GM18498 (cell line): ENCODE results near the gene SLC16A7.
"Not testable (repeated sequence)": the region's sequence is repeated elsewhere in the genome, so short reads cannot be mapped to it uniquely, and the experiment has no call there.

Source experiments
- ATAC-seq: cut with Tn5 transposase; IDR thresholded peaks from one replicate; pipeline ENCODE4 v1.9.1; 2021; ENCODE audit warnings: mild to moderate bottlenecking, moderate library complexity; ENCODE audit not compliant: unreplicated experiment

Gene SLC16A7

DNA sequence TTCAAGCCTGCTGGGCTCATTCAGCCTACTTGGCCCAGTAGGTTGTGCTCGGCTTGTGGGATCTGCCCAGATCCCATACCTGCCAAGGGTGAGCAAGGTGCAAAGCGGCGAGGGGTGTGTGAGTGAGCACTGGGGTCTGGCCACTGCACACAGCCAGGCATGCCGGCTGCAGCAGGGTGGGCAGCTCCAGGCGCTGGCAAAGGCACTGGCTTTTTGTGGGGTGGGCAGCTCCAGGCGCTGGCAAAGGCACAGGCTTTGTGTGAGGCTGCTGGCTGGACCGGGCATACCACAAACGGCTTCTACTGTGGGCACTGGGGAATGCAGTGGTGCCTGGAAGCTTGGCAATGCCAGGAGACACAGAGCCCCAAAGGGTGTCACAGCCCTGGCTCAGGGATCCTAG, 137.4 kb downstream of the SLC16A7 start:
- ATAC-seq: no peak

DNA sequence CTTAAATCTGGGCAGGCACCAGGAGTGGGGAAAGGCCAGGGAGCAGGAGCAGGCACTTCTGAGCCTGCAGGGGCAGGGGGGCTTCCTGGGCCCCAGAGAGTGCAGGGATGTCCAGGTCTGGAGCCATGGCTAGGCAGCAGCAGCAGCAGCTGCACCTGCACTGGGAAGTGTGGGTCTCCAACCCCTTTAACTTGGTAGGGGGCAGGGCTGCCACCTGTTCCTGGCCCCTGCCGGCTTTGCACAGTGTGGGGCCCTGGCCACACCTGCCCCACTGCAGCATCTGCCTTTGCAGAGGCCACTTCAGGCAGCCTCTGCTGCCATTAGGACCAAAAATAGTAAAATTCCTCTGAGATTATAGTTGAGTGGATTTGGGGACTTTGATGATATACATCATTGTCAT, 138.5 kb downstream of the SLC16A7 start:
- ATAC-seq: no peak

DNA sequence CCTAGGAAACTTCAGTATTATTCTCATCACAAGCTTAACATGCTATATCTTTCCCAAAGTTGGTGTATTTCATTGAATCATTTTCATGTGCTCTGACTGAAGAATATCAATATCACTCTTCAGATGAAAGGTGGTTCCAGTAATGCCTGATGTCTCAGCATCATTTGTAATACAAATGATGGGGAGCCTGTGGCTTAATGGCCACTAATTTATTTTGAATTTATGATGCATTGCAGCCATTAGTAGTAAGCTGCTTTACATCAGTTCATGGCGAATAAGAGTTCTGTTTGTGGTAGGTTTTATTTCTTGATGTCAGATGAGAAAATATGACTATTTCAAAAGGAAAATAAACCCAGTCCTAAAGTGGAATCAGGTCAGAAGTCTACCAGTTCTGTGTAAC, 139.4 kb downstream of the SLC16A7 start:
- no peak for ATAC-seq

DNA sequence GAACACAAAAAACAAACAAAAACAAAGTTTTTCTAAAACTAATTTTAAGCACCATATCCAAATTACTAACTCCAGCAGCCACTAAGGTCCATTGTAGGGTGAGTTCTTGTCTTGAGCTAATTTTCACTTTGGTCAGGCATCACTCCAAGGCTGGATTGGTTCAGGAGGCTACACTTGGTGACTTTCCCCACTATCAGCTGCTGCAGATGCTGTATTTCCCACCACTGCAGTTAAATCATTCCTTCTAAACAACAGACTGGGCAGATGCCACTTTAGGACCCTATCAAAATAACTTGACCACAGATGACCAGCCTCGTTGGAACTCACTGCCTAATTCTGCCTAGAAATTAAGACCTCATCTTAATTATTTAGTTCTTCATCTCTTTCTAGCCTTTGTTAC, 140.5 kb downstream of the SLC16A7 start:
- ATAC-seq: no peak

DNA sequence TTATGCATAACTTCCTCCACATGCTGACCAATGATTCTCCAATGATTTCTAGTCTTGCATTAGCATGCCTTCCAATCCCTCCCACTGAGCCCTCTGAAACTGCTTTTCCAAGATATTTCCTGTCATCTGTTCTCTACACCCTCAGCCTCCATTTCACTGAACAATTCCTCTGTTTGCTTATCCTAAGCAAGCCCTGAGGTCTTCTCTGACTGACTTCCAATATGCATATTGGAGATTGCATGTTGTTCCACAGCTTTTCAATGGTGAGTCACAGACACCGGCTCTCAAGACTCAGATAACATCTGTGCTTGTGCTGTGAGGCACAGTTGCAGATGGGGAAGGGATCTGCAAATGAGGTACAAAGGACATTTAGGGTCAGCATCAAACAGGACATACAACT, 141.0 kb downstream of the SLC16A7 start:
- no peak for ATAC-seq

DNA sequence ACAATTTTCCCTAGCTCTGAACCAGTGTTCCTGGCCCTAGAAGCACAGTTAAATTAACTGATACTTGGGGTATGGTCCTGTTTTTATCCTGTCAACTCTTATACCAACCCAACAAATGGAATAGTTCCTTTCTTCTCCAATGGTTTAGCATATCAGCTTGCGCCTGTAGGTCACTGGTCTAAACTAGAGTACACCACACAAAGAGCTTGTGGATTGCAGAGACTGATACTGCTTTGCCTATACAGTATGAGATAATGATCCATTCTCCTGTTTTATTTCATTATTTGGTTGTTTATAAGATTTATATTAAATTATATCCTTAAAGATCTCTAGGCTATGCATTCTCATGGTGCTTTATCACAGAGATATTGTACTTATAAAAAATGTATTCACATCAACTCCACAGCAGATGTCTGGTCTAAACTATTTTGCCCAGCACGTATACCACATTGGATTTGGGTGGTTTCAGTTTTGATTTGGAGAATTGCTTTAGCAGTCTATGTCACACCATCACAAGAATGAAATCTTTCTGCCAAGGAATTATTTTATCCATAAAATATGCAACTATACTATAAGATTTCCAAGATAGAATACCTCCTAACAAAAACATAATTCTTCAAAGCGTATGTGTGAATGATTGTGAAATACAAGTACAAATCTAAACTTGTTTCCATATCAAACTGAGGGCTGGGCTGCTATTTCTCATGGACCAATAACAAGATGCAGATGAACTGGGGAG, 142.1 kb downstream of the SLC16A7 start:
- ATAC-seq: no peak

DNA sequence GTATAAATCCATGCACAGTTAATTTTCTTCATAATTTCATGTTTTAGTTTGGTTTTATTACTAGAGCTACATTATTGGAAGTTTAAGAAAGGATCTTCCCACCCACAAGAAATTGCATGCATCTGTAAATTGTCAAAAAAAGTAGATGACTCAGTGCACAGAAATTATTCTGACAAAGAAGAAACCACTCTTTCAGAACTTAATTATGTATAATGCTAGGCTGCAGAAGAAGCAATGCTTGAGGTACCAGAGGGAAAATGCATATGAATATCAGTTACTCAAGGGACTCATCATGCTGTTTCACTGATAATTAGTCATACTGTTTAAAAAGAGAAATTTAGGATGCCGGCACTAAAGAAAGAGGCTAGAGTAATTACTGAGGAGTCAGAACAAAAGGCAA, 147.0 kb downstream of the SLC16A7 start:
- no peak for ATAC-seq

DNA sequence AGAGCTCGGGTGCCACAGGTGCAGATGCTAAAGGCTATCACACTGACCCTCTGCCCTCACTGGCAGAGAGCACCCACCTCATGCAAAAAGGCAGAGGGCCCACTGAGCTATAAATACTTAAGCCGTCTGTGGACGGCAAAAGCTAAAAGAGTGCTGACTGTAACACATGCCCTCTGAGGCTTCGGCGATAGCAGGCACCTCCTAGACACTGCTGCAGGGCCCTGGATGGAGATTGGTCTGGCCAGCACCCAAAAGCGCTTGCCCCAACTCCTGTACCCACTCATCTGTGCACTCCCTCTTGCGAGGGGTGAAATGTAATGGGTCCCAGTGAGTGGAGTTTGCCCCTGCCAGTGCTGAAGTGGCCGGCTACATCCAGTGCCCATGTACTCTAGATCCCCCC, 148.7 kb downstream of the SLC16A7 start:
- no peak for ATAC-seq

DNA sequence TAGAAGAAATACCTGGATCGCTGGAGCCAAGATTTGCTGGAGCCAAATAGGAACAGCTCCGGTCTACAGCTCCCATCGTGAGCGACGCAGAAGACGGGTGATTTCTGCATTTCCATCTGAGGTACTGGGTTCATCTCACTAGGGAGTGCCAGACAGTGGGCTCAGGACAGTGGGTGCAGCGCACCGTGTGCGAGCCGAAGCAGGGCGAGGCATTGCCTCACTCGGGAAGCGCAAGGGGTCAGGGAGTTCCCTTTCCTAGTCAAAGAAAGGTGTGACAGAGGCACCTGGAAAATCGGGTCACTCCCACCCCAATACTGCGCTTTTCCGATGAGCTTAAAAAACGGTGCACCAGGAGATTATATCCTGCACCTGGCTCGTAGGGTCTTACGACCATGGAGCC, 155.3 kb downstream of the SLC16A7 start:
- not testable (repeated sequence) for ATAC-seq

DNA sequence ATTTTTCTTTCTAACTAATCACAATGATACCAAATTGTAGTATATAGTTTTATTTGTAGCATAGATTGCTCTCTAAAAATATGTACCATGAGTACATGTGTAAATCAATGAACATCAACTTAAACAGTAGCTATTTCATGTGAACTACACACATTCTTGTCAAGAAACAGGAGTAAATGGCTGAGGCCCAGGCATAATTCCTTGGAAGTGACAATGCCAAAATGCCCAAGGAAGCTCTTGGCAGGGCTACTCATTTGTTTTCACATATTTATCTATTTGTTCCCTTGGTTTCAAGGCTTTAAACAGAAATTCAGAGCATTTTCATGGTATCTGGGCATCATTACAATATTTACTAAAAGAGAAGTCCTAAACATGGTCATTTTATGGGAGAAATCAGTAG, 165.7 kb downstream of the SLC16A7 start:
- no peak for ATAC-seq

DNA sequence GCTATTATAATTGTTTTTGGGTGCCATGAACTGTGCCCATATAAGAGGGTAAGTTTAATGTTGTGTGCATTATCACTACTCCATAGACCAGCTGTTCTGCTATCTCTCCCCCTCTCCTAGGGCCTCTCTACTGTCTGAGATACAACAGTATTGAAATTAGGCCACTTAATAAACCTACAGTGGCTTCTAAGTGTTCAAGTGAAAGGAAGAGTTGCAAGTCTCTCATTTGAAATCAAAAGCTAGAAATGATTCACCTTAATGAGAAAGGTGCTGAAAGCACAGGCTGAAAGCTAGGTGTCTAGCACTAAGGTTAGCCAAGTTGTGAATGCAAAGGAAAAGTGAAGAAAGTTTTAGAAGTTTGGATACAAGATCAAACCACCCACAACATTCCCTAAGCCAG, 168.0 kb downstream of the SLC16A7 start:
- ATAC-seq: peak; percentile 75

DNA sequence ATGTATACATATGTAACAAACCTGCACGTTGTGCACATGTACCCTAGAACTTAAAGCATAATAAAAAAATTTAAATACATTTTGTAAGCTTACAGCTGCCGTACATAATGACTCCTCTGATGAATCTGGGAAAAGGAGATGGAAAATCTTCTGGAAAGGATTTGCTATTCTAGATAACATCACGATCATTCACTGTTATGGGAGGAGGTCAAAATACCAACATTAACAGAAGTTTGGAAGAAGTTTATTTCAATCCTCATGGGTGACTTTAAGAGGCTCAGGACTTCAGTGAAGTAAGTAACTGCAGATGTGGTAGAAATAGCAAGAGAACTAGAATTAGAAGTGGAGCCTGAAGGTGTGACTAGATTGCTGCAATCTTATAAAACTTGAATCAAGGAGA, 172.2 kb downstream of the SLC16A7 start:
- no peak for ATAC-seq

DNA sequence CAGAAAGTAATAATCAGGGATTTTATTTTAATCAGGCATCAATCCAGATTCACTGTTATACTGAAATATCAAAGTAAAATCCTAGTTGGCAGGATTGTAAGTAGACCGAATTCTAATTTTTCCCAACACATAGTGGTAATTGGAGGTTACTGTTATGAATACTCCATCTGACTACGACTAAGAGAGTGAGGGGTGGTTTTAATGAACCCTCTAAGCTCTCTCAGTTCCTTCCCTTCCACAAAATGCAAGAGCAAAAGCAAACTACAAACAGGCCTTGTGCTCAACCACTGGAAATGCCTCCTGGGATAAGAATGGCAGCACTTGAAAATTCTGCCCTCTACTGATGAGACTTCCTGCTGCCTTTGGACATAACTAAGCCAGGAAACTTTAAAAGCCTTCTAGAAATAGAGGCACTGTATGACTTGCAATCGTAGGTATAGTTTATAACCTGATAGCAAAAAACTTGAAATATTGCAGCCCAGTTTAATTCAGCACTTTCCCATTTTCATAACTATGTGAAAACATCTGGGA, 184.8 kb downstream of the SLC16A7 start:
- no peak for ATAC-seq

DNA sequence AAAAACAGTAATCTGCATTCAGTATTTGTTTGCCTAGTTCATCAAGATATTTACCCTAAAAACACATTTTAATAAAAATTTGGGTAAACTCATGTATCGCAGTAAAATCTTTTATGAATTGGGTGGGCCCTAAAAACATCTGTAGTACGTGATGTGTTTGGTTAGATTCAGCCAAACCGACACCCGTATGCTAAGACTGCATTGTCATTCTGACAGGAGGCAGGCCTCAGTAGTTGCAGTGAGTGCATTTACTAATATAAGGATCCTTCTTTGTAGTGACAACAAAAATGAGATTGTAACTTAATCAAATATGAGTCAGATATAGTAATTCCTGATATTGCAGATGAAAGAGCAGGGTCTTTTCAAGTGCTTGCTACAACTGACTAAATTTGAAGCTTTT, 191.8 kb downstream of the SLC16A7 start:
- no peak for ATAC-seq

DNA sequence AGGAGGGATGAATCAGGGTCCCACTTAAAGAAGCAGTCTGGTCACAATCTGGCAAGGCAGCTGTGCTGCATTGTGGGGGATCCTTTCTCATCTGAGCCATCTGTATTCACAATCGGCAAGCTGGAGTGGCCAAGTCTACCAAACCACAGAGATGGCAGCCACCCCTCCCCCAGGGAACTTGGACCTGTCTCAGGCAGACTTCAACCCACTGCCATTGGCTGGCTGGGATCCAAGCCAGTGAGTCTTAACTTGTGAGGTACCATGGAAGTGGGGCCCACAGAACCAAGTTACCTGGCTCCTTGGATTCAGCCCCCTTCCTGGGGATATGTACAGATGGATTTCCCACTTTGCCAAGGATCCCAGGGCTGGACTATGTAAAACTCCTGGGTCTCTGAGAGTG, 196.8 kb downstream of the SLC16A7 start:
- ATAC-seq: no peak

DNA sequence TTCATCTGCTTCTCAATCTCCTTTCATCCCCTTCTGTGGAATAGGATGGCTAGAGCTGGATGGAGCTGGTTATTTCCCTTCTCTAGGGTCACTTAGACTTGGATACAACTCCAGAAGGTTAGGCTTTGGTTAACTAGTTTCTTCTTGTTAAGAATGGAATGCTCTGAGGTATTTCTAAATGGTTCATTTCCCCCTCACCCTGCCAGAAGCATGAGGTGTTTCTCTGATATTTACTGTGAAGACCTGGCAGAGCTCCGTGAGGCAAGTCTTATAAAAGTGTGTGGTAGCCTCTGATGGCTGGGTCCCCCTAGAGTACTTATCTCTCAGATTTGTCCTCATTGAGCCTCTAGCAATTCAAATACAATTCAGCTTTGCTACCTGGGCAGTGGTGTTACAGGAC, 207.9 kb downstream of the SLC16A7 start:
- ATAC-seq: no peak

DNA sequence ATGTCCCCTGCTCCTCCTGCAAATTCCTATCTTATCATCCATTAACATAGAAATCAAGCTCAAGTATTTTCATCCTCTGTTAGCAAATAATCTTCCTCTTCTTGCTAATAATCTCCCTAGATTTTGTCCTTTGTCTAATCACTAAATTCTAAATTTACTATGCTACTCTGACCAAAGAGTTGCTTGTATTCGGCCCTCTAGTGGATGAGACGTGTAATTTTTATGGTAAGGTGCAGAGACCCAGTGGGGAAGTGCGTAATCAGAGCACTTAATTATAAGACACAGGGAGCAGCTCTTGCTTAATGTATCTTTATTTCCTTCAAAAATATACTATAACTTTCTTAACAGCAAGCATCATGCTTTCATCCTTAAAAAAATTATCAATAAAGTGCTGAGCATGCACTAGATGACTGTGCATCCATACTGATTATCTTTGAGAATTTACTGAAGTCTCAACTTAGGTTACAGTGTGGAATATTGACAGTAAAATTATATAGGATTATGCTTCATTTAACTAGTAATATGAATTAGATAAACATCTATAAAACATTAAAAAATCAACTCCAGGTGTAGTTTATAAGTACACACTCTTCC, 212.6 kb downstream of the SLC16A7 start:
- peak; percentile 94 for ATAC-seq

DNA sequence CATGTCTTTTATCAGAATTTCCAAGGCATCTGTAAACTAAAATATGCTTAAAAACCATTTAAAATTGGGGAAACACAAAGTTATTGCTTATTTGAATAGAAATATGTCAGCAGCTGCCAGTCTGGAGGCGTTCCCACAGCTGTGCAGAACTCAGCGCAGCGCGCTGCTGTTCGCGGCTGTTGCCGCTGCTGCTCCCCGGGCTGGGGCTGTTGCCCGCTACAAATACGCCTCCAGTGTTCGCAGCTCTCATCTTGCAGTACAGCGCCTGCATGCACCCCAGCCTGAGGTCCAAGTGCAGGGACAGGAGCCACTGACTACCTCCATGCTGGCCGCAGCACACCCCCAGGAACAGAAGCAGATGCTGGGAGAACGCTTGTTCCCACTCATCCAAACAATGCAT, 216.2 kb downstream of the SLC16A7 start:
- ATAC-seq: no peak

DNA sequence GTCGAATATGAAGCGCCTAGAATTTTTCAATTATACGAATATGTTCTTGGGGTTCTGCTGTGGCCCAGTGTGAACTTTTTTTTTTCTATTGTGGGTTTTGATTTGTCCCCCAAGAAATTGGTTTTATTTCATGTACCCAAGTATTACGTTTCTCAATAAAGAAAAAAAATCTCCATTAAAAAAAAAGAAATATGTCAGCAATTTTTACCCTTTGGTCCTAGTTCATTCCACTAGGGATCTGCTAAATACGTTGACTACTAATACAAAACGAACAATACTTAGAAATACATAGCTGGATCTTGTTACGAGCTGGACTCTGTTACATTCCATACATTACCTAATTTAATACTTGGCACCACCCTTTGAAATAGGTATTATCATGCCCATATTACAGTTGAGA, 216.9 kb downstream of the SLC16A7 start:
- no peak for ATAC-seq

DNA sequence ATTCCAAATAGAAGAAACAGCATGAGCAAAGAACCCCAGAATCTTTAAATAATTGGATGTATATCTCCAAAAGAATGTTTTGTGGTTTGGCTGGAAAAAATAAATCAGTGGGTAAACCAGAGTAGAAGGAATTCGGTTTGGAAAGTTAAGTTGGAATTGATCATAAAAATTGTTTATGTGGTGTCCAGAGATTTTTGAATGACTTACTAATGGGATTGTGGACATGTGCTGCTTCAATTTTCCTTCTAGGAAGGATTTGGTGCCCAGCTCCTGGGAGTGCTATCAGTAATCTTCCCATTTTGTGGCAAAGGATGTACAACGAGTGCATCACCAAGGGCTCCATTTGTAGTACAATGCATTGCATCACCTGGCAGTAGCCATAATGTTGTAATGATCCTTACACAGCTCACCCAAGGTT, 224.8 kb downstream of the SLC16A7 start:
- no peak for ATAC-seq

DNA sequence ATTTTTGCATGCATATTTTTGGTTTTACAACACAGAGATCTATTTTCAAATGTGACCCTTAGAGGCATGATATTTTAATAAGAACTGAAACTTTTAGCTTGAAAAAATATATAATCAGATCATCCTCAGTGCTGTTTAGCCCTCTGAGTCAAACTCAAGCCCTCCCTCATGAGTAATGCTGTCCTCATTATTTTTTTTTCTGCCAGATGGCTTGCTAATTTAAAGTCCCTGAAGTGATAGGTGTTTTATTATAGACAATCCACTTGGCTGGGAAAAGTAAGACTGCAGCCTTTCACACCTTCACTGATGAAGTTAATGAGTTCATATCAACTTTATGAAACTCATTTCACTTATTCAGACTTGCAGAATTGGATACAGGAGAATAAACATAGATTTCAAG, 227.7 kb downstream of the SLC16A7 start:
- no peak for ATAC-seq

DNA sequence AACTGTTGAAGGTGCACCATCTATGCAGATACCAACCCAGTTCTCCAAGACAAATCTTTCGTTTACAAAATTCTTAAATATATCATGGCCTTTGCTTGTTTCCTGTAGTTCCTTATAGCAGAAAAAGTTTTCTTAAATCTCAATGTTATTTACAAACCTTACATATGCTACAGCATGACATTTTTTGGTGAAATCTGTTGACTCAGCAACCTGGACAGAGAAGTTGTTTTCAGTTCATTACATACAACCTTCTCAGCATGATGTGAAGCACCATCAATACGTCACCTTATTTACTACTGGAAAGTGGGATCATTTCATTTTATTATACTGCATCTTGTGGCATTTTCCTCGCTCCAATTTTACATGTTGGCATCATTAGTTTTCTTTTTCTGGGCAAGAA, 231.9 kb downstream of the SLC16A7 start:
- no peak for ATAC-seq

DNA sequence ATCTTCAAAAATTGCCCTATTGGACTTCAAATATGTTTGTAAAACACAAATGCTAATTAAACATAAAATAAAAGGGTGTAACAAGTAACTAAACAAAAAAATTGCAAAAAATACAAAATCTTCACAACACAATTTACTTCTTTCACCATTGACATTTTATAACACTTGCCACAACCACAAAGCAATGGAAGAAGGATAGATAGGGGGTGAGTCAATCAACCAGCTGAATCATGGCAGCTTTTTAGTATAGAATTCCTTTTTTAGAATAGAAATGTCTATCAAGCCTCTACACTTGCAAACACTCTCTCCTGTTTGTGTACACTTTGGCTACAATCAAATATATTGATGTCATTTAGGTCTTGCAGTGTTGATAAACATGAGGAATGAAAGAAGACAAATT, 232.7 kb downstream of the SLC16A7 start:
- ATAC-seq: no peak
